ENCODE data around the gene FGF19. TPM values are rescaled to one million over a fixed set of nuclear protein-coding genes. Genes with fewer than 3 reads are reported as not detected.

The FGF19 gene
- total RNA-seq, 2 donors from 2014 or later = not detected

DNA sequence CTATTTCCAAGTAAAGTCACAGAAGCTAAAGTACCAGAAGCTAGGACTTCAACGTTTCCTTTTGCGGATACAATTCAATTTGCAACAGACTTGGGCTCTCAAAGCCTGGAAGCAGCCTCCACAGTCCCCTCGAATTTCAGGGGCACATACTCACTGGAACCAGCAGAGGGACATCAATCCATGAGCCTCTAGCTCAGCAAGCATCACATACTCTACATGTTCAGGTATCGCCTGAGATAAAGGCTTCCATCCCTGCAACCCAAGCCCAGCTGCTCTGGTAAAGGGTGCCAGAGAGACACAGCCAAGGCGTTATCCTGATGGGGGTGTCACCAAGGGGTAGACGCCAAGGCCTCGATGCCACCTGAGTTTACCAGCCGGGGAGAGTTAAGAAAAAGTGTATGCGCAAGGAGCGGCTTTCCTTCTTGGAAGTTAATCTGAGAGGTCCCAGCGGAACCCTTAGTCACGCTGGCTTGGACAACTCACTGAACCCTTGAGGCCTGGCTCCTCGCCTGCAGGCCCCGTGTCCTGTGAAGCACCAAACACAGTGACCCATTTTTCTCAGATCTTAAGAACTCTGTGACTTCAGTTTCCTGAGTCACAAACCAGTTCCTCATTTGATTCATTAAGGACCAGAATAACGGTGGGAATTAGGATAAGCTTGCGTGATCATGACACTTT, 41.7 kb downstream of the FGF19 start:
- TF ChIP-seq, protein P1, sequence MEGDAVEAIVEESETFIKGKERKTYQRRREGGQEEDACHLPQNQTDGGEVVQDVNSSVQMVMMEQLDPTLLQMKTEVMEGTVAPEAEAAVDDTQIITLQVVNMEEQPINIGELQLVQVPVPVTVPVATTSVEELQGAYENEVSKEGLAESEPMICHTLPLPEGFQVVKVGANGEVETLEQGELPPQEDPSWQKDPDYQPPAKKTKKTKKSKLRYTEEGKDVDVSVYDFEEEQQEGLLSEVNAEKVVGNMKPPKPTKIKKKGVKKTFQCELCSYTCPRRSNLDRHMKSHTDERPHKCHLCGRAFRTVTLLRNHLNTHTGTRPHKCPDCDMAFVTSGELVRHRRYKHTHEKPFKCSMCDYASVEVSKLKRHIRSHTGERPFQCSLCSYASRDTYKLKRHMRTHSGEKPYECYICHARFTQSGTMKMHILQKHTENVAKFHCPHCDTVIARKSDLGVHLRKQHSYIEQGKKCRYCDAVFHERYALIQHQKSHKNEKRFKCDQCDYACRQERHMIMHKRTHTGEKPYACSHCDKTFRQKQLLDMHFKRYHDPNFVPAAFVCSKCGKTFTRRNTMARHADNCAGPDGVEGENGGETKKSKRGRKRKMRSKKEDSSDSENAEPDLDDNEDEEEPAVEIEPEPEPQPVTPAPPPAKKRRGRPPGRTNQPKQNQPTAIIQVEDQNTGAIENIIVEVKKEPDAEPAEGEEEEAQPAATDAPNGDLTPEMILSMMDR (IDR thresholded peaks at IDR 0.05) = no peak
- peaks cover 29% of the 10 kb centered on the region for H3K36me3 ChIP-seq
- no peaks in the 10 kb centered on the region for H3K4me1 ChIP-seq
- H3K9me3 ChIP-seq = no peaks in the 10 kb centered on the region
- no peaks in the 10 kb centered on the region for H3K27me3 ChIP-seq
- H3K4me3 ChIP-seq = no peak overlapping the region
- DNase-seq (ENCODE audit: low spot score) = no peak
- H3K27ac ChIP-seq = no peak overlapping the region

DNA sequence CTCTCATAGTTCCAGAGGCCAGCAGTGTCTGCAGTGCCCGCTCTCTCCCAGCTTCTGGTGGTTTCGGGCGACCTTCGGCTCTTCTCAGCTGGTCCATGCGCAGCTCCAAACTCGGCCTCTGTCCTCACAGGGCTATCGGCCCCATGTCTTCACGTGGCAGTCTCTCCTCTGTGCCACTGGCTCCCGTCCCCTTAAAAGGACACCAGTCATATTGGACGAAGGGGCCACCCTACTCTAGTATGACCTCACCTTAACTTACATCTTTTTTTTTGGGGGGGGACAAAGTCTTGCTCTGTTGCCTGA, 42.5 kb downstream of the FGF19 start:
- Histone ChIP-seq H3K27ac (no peak overlapping the region), H3K9me3 (no peaks in the 10 kb centered on the region), H3K4me3 (no peak overlapping the region), H3K4me1 (no peaks in the 10 kb centered on the region), H3K36me3 (peaks cover 22% of the 10 kb centered on the region), H3K27me3 (no peaks in the 10 kb centered on the region)
- no peak for DNase-seq (ENCODE audit: low spot score)
- TF ChIP-seq, protein P1 (IDR thresholded peaks at IDR 0.05) = no peak

DNA sequence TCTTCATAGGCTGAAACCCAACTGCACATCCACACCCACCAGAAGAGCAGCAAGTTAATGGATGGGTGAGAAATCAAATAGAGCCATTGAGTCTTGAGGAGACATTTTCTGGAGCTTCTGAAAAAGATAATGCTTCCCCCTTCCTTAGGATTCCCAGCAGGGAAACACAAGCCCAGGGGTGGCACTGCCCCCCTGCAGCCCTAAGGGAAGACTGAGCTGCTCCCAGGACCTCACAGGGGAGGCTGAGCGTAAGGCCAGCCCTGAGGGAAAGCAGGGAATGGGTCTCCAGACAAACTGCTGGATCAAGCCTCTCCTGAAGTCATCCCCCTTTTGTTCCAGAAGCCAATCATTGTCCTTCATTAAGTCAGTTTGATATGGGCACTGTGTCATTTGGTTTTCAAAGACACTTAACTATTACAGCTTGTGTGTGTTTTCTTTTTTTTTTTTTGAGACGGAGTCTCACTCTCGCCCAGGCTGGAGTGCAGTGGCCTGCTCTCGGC, 43.8 kb downstream of the FGF19 start:
- no peak overlapping the region for H3K27ac ChIP-seq
- H3K9me3 ChIP-seq = no peaks in the 10 kb centered on the region
- H3K27me3 ChIP-seq = no peaks in the 10 kb centered on the region
- H3K4me3 ChIP-seq = no peak overlapping the region
- no peak for DNase-seq (ENCODE audit: low spot score)
- TF ChIP-seq, protein P1 (IDR thresholded peaks at IDR 0.05) = no peak
- no peaks in the 10 kb centered on the region for H3K4me1 ChIP-seq
- H3K36me3 ChIP-seq = peaks cover 21% of the 10 kb centered on the region

DNA sequence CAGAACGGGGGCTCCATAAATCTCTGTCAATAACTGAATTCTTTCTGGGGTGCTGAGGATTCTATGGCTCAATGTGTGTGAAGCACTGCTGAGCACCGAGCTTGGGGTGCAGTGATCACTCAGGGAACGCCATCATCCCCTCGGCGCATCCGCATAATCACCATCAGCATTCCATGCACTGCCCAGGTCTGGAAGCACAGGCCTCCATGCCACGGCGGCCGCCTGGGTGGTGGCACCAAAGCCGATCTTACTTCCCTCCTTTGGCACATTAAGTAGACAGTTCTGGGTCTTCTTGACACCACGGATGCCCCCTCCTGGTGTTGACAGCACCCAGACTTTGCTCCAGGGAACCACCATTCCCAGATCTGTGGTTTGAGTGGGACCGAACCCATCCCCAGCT, 44.2 kb downstream of the FGF19 start:
- no peak for DNase-seq (ENCODE audit: low spot score)
- Histone ChIP-seq H3K36me3 (peaks cover 16% of the 10 kb centered on the region), H3K9me3 (no peaks in the 10 kb centered on the region), H3K4me3 (no peak overlapping the region), H3K27ac (no peak overlapping the region), H3K4me1 (no peaks in the 10 kb centered on the region), H3K27me3 (no peaks in the 10 kb centered on the region)
- TF ChIP-seq, protein P1 (IDR thresholded peaks at IDR 0.05) = no peak

DNA sequence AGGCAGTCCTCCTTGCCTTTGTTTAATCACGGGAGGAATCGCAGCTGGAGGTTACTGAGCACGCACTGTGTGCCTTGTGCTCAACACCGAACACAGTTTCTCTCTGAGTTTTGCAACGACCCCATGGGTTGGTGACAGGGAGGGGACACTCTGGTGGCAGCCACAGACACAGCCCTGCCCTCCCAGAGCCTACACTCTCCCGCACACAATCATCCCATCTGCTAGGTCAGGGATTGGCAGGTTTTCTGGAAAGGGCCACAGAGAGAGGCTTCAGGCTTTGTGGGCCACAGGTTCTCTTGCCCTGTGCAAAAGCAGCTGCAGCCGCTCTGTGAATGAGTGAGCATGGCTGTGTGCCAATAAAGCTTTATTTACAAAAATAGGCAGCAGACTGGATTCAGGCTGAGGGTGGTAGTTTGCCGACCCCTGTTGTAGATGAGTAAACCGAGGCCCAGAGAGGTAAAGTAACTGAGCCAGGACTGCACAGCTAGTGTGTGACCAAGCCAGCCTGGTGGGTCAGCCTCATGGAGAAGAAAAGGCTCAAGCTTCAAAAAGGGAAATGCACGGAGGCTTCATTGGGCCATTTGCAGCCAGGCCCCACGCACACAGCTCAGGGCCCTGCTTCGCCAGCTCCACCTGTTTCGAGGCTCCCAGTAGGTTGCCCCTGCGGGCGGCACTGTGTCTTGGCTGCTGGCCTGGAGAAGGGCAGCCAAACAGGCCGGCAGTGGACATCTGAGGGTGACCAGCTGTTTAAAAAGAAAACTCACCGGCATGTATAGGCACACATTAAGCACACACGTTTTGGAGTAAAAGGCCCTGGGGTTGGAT, 45.0 kb downstream of the FGF19 start:
- no peaks in the 10 kb centered on the region for H3K27me3 ChIP-seq
- no peak overlapping the region for H3K27ac ChIP-seq
- H3K4me3 ChIP-seq = no peak overlapping the region
- no peaks in the 10 kb centered on the region for H3K9me3 ChIP-seq
- peaks cover 12% of the 10 kb centered on the region for H3K36me3 ChIP-seq
- H3K4me1 ChIP-seq = no peaks in the 10 kb centered on the region
- DNase-seq (ENCODE audit: low spot score) = no peak
- TF ChIP-seq, protein P1 (IDR thresholded peaks at IDR 0.05) = no peak
